B cell (primary cell): ENCODE results near the gene TMEM164. TPM values are rescaled to one million over a fixed set of nuclear protein-coding genes. Genes with fewer than 3 reads are reported as not detected.

Source experiments
- ATAC-seq: fragments of 200-7000 bp; cut with Tn5 transposase; one replicate; pipeline ENCODE4 v1.10.0; 2021; ENCODE audit warnings: low read depth, mild to moderate bottlenecking, moderate number of reproducible peaks, moderate library complexity
- CTCF ChIA-PET: fragments of 350-600 bp; sonication (Branson Sonifier 250); formaldehyde crosslinking; loops from one replicate; lab custom pipeline; 2021; ENCODE audit warnings: antibody characterized with exemption, inconsistent platforms; lab: Charles Lee
- POLR2A ChIA-PET: fragments of 350-600 bp; sonication (Branson Sonifier 250); formaldehyde crosslinking; loops from one replicate; lab custom pipeline; 2021; ENCODE audit warnings: antibody characterized with exemption; lab: Charles Lee
- DNase-seq: peaks from one replicate; pipeline ENCODE4 v3.0.0; 2013
- H2AFZ ChIP-seq: 2 replicates; pipeline ENCODE4 v1.6.1; 2012; ENCODE audit warnings: mild to moderate bottlenecking, low read depth, low read length; ENCODE audit not compliant: insufficient read depth, poor library complexity, severe bottlenecking
- H3K27ac ChIP-seq, 2 donors: 1 replicate in 1 of 2; 2 replicates in 1 of 2; pipeline ENCODE4 v1.5.1; 2012 to 2013; ENCODE audit warnings: low read length in 2 of 2, mild to moderate bottlenecking in 2 of 2, moderate library complexity in 1 of 2
- H3K27me3 ChIP-seq, 4 experiments: fragments of 200-600 bp in 1 of 4; sonication (generic) in 1 of 4; replicated peaks in 1 of 4; 1 replicate in 2 of 4; 2 replicates in 2 of 4; pipeline versions ENCODE4 v1.6.1 to v1.7.0; 2013 to 2016; ENCODE audit warnings: low read length in 3 of 4, mild to moderate bottlenecking in 2 of 4, mixed read lengths in 1 of 4, moderate library complexity in 1 of 4; ENCODE audit not compliant: insufficient read depth in 4 of 4, control insufficient read depth in 3 of 4; ENCODE audit errors: control extremely low read depth in 1 of 4
- H3K36me3 ChIP-seq, 2 experiments: replicated peaks in 1 of 2; 1 replicate in 1 of 2; 2 replicates in 1 of 2; pipeline versions ENCODE4 v1.6.1 to v1.7.1; 2013; ENCODE audit warnings: low read length in 1 of 2; ENCODE audit not compliant: insufficient read depth in 2 of 2, control insufficient read depth in 1 of 2; ENCODE audit errors: control extremely low read depth in 1 of 2, extremely low read depth in 1 of 2
- H3K4me1 ChIP-seq, 2 donors: fragments of 200-600 bp in 1 of 2; sonication (generic) in 1 of 2; 1 replicate in 1 of 2; 2 replicates in 1 of 2; pipeline versions ENCODE4 v1.5.1 to v1.6.1; 2013 to 2017; ENCODE audit warnings: low read length in 2 of 2; ENCODE audit not compliant: control insufficient read depth in 2 of 2, insufficient read depth in 2 of 2
- H3K4me2 ChIP-seq: replicated peaks from 2 replicates; pipeline ENCODE3; 2012; ENCODE audit warnings: mild to moderate bottlenecking, low read depth, low read length; ENCODE audit not compliant: poor library complexity, severe bottlenecking
- H3K4me3 ChIP-seq, 5 experiments: fragments of 200-600 bp in 1 of 5; sonication (generic) in 1 of 5; 1 replicate in 3 of 5; 2 replicates in 2 of 5; pipeline versions ENCODE4 v1.5.1 to v1.7.0; 2011 to 2016; ENCODE audit warnings: low read length in 4 of 5, mild to moderate bottlenecking in 4 of 5, low read depth in 2 of 5, control low read depth in 1 of 5, moderate library complexity in 1 of 5; ENCODE audit not compliant: insufficient read depth in 1 of 5; ENCODE audit errors: control extremely low read depth in 1 of 5, extremely low read depth in 1 of 5
- H3K79me2 ChIP-seq: fragments of 200-600 bp; sonication (generic); one replicate; pipeline ENCODE4 v1.6.0; 2016; ENCODE audit warnings: low read length; ENCODE audit not compliant: control insufficient read depth, insufficient read depth
- H3K9ac ChIP-seq: fragments of 200-600 bp; sonication (generic); 2 replicates; pipeline ENCODE4 v1.6.1; 2017; ENCODE audit warnings: mild to moderate bottlenecking, low read length, moderate library complexity
- H3K9me3 ChIP-seq, 3 donors: one replicate each; pipeline versions ENCODE4 v1.6.1 to v1.7.1; 2013; ENCODE audit warnings: low read length in 2 of 3; ENCODE audit not compliant: control insufficient read depth in 2 of 3, insufficient read depth in 1 of 3; ENCODE audit errors: control extremely low read depth in 1 of 3
- H4K20me1 ChIP-seq: 2 replicates; pipeline ENCODE4 v1.6.0; 2012; ENCODE audit warnings: mild to moderate bottlenecking, low read length; ENCODE audit not compliant: insufficient read depth, control insufficient read depth, poor library complexity, severe bottlenecking
- H3K27ac Mint-ChIP-seq: one replicate; pipeline ENCODE4 v1.8.0; 2021; ENCODE audit warnings: mixed read lengths
- H3K27me3 Mint-ChIP-seq: one replicate; pipeline ENCODE4 v1.8.0; 2021; ENCODE audit warnings: mixed read lengths
- H3K4me1 Mint-ChIP-seq: one replicate; pipeline ENCODE4 v1.8.0; 2021; ENCODE audit warnings: mixed read lengths
- H3K4me3 Mint-ChIP-seq: one replicate; pipeline ENCODE4 v1.8.0; 2021; ENCODE audit warnings: mixed read lengths
- H3K9me3 Mint-ChIP-seq: one replicate; pipeline ENCODE4 v1.8.0; 2022; ENCODE audit warnings: mixed read lengths; ENCODE audit not compliant: insufficient read depth
- EZH2 ChIP-seq: IDR thresholded peaks from 2 replicates; pipeline ENCODE4 v1.6.1; 2012; ENCODE audit warnings: borderline replicate concordance, low read depth, mild to moderate bottlenecking, moderate library complexity, low read length; ENCODE audit not compliant: insufficient read depth, poor library complexity, severe bottlenecking
- WGBS: methylation state at CpG from one replicate; pipeline ENCODE4 v1.1.5; 2013; ENCODE audit warnings: missing lambda C conversion rate; ENCODE audit not compliant: insufficient coverage; 5-methylcytosine and 5-hydroxymethylcytosine counted together
- intact Hi-C: fragments of 100-400 bp; cut with micrococcal nuclease; formaldehyde crosslinking; loops from one replicate; pipeline ENCODE4 v1.10.0; 2022
- polyA plus RNA-seq: library from polyadenylated mRNA; depleted of rRNA; stranded (reverse); fragments of >200 nt; gene quantifications from 2 replicates; pipeline ENCODE4 v1.2.3, GENCODE V29; 2012
- total RNA-seq, 2 donors: library from RNA; stranded (reverse); fragments of 120-200 nt in 1 of 2; gene quantifications; 1 replicate in 1 of 2; 2 replicates in 1 of 2; pipeline versions ENCODE4 v1.2.3 to v1.2.4, GENCODE V29; 2013 to 2022
- TF ChIP-seq, protein P1 (sequence below): fragments of 200-600 bp; IDR thresholded peaks from one replicate; pipeline ENCODE4 v1.8.0; 2022; ENCODE audit warnings: antibody characterized with exemption, mild to moderate bottlenecking

Gene TMEM164
- total and polyA plus RNA-seq, 2 donors (not counting 1 experiment from before 2014, with no cell fraction given), result 9.4 to 26.6 TPM

DNA sequence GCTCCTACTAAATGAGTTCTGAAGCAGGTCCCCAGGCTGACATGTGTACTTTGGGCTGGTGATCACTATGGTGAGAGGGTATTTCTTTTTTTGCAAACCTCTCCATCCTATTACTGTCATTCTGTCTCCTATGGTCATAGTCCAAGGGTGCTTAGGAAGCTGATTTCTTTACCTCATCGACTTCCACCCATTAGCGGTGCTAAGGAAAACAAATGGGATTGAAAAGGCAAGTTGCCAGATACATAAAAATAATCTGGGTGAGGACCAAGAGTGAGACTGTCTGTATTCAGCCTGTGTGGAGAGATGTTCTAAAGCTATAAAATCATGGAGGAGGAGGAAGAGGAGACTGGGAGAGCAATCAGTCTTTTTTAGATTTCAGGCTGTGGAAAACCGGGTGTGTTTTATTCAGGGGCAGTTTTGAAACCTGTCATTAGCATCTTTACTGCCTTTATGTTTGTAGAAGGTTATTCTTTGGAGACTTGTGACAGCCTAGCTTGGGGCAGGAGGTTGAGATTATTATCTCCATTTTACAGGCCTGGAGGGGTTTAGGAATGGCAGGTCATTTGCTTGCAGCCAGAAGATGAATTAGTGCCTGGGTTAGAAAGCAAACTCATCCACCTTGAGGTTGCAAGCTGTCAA lies 1.9 kb downstream of the TMEM164 start:
- POLR2A ChIA-PET, result no interaction called here

DNA sequence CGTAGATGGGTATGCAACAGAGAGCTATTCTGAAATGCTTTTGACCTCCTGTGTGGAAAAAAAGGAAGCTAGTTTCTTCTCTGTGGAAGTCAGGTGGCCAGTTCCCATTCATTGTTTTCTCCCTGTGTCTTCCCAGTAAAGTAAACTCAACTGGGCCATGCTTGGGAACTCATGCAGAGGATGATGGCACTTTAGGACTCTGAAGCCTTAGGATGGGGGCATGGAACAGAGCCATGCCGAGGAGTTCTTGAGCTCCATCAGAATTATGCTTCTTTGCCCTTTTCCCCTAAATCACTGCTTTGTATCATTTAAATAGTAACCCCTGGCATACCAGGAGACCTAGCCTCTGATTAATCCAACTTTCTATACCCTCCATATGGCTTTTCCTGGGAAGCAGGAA lies 3.2 kb downstream of the TMEM164 start:
- ATAC-seq, result no peak
- Histone ChIP-seq H3K4me3 (no peak overlapping the region), H3K4me2 (no peak overlapping the region), H3K27me3 (no peaks in the 10 kb centered on the region), H3K36me3 (no peaks in the 10 kb centered on the region), H2AFZ (no peak overlapping the region), H3K79me2 (peaks cover 9% of the 10 kb centered on the region), H4K20me1 (no peaks in the 10 kb centered on the region), H3K27ac (no peak overlapping the region), H3K9me3 (no peaks in the 10 kb centered on the region), H3K4me1 (peaks cover 14 to 20% of the 10 kb centered on the region in 2 donors), H3K9ac (no peak overlapping the region)
- H3K27ac Mint-ChIP-seq, result no peak overlapping the region
- no peak overlapping the region for H3K4me3 Mint-ChIP-seq
- H3K9me3 Mint-ChIP-seq, result no peaks in the 10 kb centered on the region
- intact Hi-C loops, result loop anchor here (10.0 kb wide), 1 partner anchor 139 kb away; no protein-coding TSS in a partner anchor
- TF ChIP-seq, protein P1, sequence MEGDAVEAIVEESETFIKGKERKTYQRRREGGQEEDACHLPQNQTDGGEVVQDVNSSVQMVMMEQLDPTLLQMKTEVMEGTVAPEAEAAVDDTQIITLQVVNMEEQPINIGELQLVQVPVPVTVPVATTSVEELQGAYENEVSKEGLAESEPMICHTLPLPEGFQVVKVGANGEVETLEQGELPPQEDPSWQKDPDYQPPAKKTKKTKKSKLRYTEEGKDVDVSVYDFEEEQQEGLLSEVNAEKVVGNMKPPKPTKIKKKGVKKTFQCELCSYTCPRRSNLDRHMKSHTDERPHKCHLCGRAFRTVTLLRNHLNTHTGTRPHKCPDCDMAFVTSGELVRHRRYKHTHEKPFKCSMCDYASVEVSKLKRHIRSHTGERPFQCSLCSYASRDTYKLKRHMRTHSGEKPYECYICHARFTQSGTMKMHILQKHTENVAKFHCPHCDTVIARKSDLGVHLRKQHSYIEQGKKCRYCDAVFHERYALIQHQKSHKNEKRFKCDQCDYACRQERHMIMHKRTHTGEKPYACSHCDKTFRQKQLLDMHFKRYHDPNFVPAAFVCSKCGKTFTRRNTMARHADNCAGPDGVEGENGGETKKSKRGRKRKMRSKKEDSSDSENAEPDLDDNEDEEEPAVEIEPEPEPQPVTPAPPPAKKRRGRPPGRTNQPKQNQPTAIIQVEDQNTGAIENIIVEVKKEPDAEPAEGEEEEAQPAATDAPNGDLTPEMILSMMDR, result no peak
- TF ChIP-seq EZH2, result no peak
- peaks cover 49% of the 10 kb centered on the region for H3K4me1 Mint-ChIP-seq
- no peaks in the 10 kb centered on the region for H3K27me3 Mint-ChIP-seq
- POLR2A ChIA-PET, result no interaction called here
- WGBS, result no CpG with 5 or more reads among the region's 2 CpGs
- DNase-seq, result no peak
- CTCF ChIA-PET, result no interaction called here

More for the DNA sequence above, 1.9 kb downstream of the TMEM164 start:
- Mint-ChIP-seq H3K9me3 (no peaks in the 10 kb centered on the region), H3K4me3 (peak overlapping the region; percentile 57), H3K27ac (no peak overlapping the region), H3K27me3 (no peaks in the 10 kb centered on the region), H3K4me1 (peaks cover 40% of the 10 kb centered on the region)
- intact Hi-C loops, result loop anchor here (5.0 to 10.0 kb wide), 3 partner anchors 118 to 1913 kb away; partner anchors contain the start of genes ATG4A and PSMD10
- peaks cover 7 to 15% of the 10 kb centered on the region in 2 donors for H3K4me1 ChIP-seq
- no peak for ATAC-seq
- H3K9me3 ChIP-seq, result no peaks in the 10 kb centered on the region
- no peak overlapping the region for H3K4me3 ChIP-seq
- CTCF ChIA-PET, result no interaction called here
- no peak overlapping the region for H3K4me2 ChIP-seq
- no peak overlapping the region for H3K9ac ChIP-seq
- no peak overlapping the region for H3K27ac ChIP-seq
- no peaks in the 10 kb centered on the region for H3K36me3 ChIP-seq
- H3K27me3 ChIP-seq, result no peaks in the 10 kb centered on the region
- DNase-seq, result no peak
- TF ChIP-seq, protein P1, result no peak
- no peak for TF ChIP-seq EZH2
- H3K79me2 ChIP-seq, result peaks cover 9% of the 10 kb centered on the region
- no peak overlapping the region for H2AFZ ChIP-seq
- H4K20me1 ChIP-seq, result no peaks in the 10 kb centered on the region
- no CpG with 5 or more reads among the region's 3 CpGs for WGBS
